ENCODE results near the gene GJA3.
"Not testable (repeated sequence)": the region's sequence is repeated elsewhere in the genome, so short reads cannot be mapped to it uniquely, and the experiment has no call there.

Gene GJA3

GRCh38 chr13:20161951-20162300 lies 1.1 kb upstream of the GJA3 start:
- peak overlapping the region; percentile 67 for H3K4me3 ChIP-seq (replicated peaks; ENCODE audit: low read depth, low read length)
- no peak for DNase-seq (ENCODE audit: extremely low read depth, insufficient read length)
- no peaks in the 10 kb centered on the region; the same call in 1 of the 2 replicates for H3K27me3 ChIP-seq (replicated peaks; ENCODE audit: control insufficient read depth, insufficient read depth, low read length)
- no peaks in the 10 kb centered on the region for H3K36me3 ChIP-seq (ENCODE audit: control insufficient read depth, insufficient read depth, low read length)
- TF ChIP-seq, protein P1, sequence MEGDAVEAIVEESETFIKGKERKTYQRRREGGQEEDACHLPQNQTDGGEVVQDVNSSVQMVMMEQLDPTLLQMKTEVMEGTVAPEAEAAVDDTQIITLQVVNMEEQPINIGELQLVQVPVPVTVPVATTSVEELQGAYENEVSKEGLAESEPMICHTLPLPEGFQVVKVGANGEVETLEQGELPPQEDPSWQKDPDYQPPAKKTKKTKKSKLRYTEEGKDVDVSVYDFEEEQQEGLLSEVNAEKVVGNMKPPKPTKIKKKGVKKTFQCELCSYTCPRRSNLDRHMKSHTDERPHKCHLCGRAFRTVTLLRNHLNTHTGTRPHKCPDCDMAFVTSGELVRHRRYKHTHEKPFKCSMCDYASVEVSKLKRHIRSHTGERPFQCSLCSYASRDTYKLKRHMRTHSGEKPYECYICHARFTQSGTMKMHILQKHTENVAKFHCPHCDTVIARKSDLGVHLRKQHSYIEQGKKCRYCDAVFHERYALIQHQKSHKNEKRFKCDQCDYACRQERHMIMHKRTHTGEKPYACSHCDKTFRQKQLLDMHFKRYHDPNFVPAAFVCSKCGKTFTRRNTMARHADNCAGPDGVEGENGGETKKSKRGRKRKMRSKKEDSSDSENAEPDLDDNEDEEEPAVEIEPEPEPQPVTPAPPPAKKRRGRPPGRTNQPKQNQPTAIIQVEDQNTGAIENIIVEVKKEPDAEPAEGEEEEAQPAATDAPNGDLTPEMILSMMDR (IDR thresholded peaks at IDR 0.05; ENCODE audit: insufficient read depth, low read length, poor library complexity, severe bottlenecking) = no peak

GRCh38 chr13:20161275-20161950 lies 561 bp upstream of the GJA3 start:
- H3K36me3 ChIP-seq (ENCODE audit: control insufficient read depth, insufficient read depth, low read length) = no peaks in the 10 kb centered on the region
- TF ChIP-seq, protein P1 (IDR thresholded peaks at IDR 0.05; ENCODE audit: insufficient read depth, low read length, poor library complexity, severe bottlenecking) = no peak
- DNase-seq (ENCODE audit: extremely low read depth, insufficient read length) = peak; percentile 67
- H3K4me3 ChIP-seq (replicated peaks; ENCODE audit: low read depth, low read length) = peak overlapping the region; percentile 67
- H3K27me3 ChIP-seq (replicated peaks; ENCODE audit: control insufficient read depth, insufficient read depth, low read length) = no peaks in the 10 kb centered on the region; the same call in 1 of the 2 replicates

DNA sequence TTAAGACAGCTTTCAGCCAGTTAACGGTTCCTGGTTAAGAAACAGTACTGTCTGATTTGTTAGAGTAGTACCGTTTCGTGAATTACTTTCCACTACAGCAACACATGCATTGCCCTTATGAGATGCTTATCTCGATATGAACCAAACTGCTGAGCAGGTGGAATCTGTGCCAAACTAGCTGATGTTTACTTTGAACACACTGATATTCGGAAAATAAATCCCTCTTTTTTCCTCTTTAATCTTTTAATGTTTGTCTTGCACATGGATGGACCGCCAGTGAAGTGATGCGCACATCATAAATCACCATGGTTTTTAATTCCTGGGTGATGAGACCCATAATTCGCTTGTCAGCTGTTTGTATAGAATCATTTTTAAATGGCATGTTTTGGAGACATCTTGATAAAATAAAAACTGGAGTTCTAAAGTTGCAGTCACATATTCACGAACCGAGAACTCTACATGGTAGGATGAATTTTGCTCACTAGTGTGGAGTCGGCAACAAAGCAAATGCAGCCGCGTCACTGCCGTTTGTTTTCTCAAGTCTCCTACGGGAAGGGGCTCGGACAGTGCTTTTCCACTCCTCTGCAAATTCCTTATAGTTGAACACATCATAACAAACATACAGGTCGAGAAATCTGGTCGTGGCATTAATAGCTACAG lies 1.1 kb downstream of the GJA3 start:
- Histone ChIP-seq H3K36me3 (ENCODE audit: control insufficient read depth, insufficient read depth, low read length) (no peaks in the 10 kb centered on the region), H3K27me3 (replicated peaks; ENCODE audit: control insufficient read depth, insufficient read depth, low read length) (no peaks in the 10 kb centered on the region; the same call in 1 of the 2 replicates), H3K4me3 (replicated peaks; ENCODE audit: low read depth, low read length) (no peak overlapping the region; the same call in 1 of the 2 replicates)
- no peak for DNase-seq (ENCODE audit: extremely low read depth, insufficient read length)
- TF ChIP-seq, protein P1 (IDR thresholded peaks at IDR 0.05; ENCODE audit: insufficient read depth, low read length, poor library complexity, severe bottlenecking) = no peak

DNA sequence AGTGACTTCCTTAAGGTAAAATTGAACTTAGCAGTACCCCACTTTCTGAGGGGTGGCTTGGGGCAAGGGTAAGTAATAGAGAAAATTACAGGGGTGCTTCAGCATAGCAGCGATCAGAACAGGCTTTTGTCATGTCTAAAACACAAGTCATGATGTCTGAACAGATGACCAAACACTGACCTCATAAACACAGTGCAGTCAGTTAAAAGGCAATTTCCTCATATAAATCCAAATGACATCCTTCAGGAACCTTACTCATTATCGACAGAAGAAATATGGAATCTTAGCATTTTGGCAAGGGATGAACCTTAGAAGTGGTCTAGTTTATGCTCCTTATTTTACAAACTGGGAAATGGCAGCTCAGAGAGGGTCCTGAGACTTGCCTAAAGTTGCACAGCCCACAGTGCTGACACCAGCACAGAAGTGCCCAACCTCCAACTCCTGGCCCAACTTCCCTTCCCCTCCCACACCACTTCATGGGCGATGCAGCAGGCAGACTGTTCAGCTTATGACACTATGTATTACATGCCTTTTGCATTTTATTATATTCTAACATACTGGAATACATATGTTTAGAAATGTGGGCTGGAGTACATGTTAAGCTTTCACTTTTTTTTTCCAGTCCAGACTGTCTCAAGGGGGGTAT lies 3.6 kb downstream of the GJA3 start:
- Histone ChIP-seq H3K4me3 (replicated peaks; ENCODE audit: low read depth, low read length) (no peak overlapping the region), H3K27me3 (replicated peaks; ENCODE audit: control insufficient read depth, insufficient read depth, low read length) (no peaks in the 10 kb centered on the region; the same call in 1 of the 2 replicates), H3K36me3 (ENCODE audit: control insufficient read depth, insufficient read depth, low read length) (no peaks in the 10 kb centered on the region)
- DNase-seq (ENCODE audit: extremely low read depth, insufficient read length) = no peak
- TF ChIP-seq, protein P1 (IDR thresholded peaks at IDR 0.05; ENCODE audit: insufficient read depth, low read length, poor library complexity, severe bottlenecking) = no peak

DNA sequence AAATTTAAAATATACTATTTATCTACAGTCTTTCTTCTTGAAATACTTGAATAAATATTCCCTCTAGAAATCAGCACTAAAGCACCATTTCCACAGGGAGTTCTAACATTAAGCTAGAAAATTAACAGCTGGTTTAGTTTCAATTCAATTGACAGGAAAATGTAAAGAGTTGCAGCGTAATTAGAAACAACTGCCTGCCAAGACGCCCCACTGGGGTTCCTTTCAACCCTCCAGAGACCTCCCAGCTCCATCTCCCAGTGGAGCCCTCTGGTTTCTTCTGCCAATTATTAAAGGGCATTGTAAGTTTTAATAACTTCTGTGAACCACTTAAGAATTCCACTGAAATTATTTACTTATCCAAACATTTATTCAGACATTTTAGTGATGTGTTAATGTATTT lies 4.2 kb downstream of the GJA3 start:
- Histone ChIP-seq H3K36me3 (ENCODE audit: control insufficient read depth, insufficient read depth, low read length) (no peaks in the 10 kb centered on the region), H3K27me3 (replicated peaks; ENCODE audit: control insufficient read depth, insufficient read depth, low read length) (no peaks in the 10 kb centered on the region; the same call in 1 of the 2 replicates), H3K4me3 (replicated peaks; ENCODE audit: low read depth, low read length) (no peak overlapping the region)
- no peak for DNase-seq (ENCODE audit: extremely low read depth, insufficient read length)
- TF ChIP-seq, protein P1 (IDR thresholded peaks at IDR 0.05; ENCODE audit: insufficient read depth, low read length, poor library complexity, severe bottlenecking) = no peak

- H3K36me3 ChIP-seq (ENCODE audit: control insufficient read depth, insufficient read depth, low read length); H3K27me3 ChIP-seq (replicated peaks; ENCODE audit: control insufficient read depth, insufficient read depth, low read length); DNase-seq (ENCODE audit: extremely low read depth, insufficient read length): not testable (repeated sequence)
Measured at GRCh38 chr13:20153290-20153689, 7.6 kb downstream of the GJA3 start.

More at GRCh38 chr13:20153290-20153689, 7.6 kb downstream of the GJA3 start:
- not testable (repeated sequence) for H3K4me3 ChIP-seq (replicated peaks; ENCODE audit: low read depth, low read length)

Data from GM06990 (cell line).